Measurements from ENCODE around the gene PDZD7.
"Not testable (repeated sequence)": the region's sequence is repeated elsewhere in the genome, so short reads cannot be mapped to it uniquely, and the experiment has no call there.

PDZD7 gene

DNA sequence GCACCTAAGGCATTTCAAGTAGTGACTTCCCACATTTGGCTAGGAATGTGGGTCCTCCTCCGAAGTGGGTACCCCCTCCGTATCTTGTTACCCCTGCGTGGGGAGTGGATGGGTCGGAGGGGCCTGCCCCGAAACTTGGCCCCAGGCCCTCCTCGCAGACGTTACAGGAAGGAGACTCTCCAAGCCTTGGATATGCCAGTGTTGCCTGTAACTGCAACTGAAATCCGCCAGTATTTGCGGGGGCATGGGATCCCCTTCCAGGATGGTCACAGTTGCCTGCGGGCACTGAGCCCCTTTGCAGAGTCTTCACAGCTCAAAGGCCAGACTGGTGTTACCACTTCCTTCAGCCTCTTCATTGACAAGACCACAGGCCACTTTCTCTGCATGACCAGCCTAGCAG, 42.8 kb downstream of the PDZD7 start:
- H3K27ac ChIP-seq, result no peak overlapping the region

DNA sequence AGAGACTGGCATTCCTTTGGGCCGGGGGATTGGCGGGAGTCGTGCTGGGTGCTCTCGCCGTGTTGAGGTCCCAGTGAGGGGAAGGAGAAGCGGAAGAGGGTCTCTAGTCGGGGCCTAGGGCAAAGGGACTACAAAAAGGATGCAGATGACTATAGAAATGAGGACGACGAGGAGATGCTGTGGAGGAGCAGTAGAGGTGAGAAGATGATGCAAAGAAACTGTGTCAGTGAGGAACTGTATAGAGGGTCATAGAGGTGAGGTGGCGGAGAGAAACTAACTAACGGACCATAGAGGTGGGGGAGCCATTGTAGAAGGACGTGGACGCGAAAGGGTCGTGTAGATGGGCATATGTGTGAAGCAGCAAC, 43.3 kb downstream of the PDZD7 start:
- H3K27ac ChIP-seq, result peak overlapping the region; percentile 81
- DNase-seq (ENCODE audit: low read depth, low spot score), result no peak

More for the DNA sequence above, 42.8 kb downstream of the PDZD7 start:
- DNase-seq (ENCODE audit: low read depth, low spot score), result no peak

DNA sequence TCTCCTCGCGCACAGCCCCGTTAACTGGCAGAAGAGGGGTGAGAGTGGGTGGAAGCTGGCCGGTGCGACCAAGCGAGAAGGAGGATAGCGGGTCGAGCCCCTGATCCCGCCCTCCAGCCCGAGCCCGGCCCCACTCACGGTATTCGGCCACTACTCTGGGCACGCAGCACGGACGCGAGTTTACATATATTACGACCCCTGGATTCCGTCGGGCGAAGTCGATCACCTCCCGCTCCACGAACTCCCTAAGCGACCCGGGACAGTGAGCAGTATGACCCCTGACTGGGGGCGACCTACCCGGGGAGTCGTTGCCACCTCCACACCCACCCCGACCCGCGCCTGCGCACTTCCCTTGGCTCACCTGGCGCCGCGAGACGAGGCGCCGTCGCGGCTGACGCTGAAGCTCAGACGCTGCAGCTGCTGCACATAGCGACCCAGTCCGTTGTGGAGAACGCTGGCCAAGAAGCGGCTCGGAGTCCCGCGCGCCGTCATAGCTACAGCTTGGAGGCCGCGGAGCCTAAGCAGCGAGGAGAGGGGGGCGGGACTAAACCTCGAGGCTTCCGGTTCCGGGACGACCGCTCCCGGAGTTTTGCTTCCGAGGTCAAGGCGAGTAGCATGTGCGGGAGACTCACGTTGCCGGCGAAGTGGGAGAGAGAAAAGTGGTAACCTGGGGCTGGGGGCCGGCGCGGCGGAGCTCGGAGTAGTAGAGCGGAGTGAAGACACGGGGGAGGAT, 43.8 kb downstream of the PDZD7 start, which contains the start of the genes MRPL43 and TWNK:
Gene MRPL43 (minus strand): TSS at position 546 of the 733 bp plus-strand sequence. CDS start 54 bp downstream, at position 492.
Gene TWNK (plus strand): TSS at position 592 of the 733 bp plus-strand sequence. CDS start 668 bp downstream, outside the sequence.
- DNase-seq (ENCODE audit: low read depth, low spot score), result no peak
- H3K27ac ChIP-seq, result peak within 1 kb of the TSS; percentile 81

DNA sequence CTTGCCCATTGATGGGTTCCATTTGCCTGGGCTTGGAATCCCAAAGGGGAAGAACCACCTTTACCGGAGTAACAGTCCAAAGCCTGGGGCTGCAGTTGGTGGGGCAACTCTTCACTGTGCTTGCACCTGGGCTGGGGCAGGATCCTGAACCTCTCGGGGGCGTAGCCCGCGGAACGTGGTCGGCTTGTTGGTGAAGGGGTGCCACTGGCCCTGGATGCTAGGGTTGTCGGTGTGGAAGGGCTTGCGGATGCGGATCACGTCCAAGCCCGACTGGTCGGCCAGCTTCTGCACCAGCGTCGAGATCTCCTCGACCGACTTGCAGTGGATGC, 44.3 kb downstream of the PDZD7 start:
- DNase-seq (ENCODE audit: low read depth, low spot score), result no peak
- peak overlapping the region; percentile 81 for H3K27ac ChIP-seq

DNA sequence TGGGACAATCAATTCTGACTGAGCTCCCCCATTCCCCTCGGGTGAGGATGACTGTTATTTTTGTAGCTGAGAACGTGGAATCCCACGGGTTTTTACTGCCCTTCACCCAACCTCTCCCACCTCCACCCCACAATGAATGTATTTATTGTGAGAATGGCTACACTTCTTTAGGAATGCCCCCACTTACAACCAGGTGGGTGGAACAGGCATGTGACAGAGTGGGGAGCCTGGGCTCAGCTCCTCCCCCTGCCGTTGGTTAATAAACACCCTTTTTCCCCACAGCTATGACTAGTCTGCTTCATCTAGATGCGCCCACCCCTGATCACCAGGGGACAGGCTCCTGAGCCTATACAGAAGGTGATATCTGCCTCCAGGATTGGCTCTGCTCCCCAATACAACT, 45.6 kb downstream of the PDZD7 start:
- H3K27ac ChIP-seq, result no peak overlapping the region
- DNase-seq (ENCODE audit: low read depth, low spot score), result no peak

DNA sequence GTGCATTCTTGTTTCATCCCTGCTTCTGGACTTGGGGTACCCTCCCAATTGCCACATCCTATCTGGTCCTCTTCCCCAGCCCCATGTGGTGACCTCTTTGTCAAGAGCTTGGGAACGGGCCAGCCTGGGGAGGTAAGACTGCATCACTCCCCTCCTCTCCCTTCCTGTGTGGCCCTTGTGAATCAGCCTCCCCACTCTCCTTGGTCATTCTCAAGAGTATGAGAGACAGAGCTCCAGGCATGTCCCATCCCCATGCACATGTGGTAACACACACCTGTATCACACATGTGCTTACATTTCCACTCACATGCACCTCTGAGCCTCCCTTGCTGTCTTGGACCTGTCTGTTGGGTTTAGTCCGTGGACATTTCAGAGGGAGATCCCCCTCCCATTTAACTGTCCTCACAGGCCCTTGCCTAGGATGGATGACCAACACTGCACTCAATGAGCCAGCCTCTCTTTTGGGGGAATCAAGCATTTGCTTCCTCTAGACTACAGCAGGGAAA, 46.2 kb downstream of the PDZD7 start:
- H3K27ac ChIP-seq, result no peak overlapping the region
- DNase-seq (ENCODE audit: low read depth, low spot score), result no peak

DNA sequence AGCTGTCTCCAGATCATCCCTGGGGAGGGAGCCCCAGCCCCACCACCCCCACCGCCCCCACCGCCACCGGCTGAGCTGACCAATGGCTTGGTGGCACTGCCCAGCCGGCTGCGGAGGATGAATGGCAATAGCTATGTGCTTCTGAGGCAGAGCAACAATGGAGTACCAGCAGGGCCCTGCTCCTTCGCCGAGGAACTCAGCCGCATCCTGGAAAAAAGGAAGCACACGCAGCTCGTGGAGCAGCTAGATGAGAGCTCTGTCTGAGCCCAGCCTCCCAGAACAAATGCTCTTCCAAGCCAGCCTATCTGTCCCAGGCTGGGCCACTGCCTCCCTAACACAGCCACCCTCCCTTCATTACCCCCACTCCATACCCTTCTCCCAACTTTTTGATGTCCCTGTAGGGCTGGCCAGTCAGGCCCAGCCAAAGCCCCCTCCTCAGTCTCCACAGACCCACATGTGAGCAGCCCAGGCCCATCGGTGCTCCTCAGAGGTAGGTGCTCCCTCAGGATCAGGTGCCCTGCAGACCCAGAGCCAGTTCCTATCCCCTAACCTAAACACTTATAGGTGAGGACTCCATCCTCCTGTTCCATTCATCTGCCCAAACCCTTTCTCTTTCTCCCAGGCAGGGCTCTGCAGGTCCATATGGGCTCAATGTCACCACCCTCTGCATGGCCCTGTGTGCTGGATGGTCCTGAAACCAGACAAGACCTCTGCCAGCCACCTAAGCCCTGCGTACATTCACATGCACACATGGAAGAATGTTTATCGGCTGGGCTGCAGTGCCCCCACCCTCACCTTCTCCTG, 46.9 kb downstream of the PDZD7 start:
- H3K27ac ChIP-seq, result no peak overlapping the region
- no peak for DNase-seq (ENCODE audit: low read depth, low spot score)

DNA sequence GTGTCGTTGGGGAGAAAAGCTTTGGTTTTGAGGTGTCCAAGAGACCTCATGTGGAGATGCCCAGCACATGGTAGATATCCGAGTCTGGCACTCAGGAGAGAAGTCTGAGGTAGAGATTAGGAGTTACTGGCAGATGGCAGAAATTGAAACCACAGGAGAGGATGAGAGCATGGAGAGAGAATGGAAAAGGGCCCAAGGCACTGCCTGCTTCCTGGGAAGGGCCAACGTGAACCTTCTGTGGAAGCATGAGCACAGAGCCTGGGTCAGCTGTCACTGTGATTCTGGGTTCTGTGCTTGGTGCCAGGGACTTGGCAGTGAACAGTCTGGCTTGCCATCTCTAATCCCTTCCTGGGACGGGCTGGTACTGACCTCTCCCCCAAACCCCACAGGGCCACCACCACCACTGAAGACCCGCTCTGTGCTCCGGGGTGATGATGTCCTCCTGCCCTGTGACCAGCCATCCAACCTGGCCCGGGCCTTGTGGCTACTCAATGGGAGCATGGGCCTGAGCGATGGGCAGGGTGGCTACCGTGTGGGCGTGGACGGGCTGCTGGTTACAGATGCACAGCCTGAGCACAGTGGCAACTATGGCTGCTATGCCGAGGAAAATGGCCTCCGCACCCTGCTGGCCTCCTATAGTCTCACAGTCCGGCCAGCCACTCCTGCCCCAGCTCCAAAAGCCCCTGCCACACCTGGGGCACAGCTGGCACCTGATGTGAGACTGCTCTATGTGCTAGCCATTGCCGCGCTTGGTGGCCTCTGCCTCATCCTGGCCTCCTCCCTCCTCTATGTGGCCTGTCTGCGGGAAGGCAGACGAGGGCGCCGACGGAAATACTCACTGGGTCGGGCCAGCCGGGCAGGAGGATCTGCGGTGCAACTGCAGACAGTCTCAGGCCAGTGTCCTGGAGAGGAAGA, 47.8 kb downstream of the PDZD7 start:
- H3K27ac ChIP-seq, result no peak overlapping the region
- no peak for DNase-seq (ENCODE audit: low read depth, low spot score)

DNA sequence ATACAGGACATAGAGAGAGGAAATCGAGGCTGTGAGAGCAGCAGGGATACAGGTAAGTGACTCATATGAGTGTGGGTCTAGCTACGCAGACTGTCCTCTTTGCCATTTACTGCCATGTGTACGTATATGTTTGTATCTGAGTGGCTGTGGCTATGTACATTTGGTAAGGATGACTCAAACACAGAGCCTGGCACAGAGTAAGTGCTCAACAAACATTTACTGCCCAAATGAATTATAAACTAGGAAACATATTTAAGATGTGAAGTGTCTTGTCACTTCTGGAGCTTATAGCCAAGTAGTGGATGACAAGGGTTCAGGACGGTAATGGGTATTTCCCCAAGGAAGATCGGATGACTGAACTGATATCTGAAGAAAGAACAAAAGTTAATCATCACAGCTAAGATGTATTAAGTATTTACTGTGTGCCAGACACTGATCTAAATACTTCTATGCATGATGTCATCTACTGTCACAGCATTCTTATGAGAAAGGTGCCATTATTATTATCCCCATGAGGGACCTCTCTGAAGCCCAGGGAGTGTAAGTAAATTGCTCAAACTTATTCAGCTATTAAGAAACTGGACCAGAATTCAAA, 49.7 kb downstream of the PDZD7 start:
- no peak overlapping the region for H3K27ac ChIP-seq
- no peak for DNase-seq (ENCODE audit: low read depth, low spot score)

DNA sequence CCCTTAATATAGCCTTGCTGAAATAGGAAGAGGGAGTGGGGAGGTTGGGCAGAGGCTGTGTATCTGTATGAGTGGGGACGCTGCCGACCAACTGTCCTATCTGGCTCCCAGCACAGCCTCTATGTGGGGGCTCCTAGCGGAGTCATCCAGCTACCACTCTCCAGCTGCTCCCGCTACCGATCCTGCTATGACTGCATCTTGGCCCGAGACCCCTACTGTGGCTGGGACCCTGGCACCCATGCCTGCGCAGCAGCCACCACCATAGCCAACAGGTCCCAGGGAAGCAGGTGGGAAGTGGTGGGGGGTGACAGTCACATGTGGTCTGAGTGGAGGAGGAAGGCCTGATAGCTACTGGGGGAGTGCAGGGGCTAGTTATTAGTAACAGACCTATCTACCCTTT, 50.2 kb downstream of the PDZD7 start:
- DNase-seq (ENCODE audit: low read depth, low spot score), result no peak
- no peak overlapping the region for H3K27ac ChIP-seq

DNA sequence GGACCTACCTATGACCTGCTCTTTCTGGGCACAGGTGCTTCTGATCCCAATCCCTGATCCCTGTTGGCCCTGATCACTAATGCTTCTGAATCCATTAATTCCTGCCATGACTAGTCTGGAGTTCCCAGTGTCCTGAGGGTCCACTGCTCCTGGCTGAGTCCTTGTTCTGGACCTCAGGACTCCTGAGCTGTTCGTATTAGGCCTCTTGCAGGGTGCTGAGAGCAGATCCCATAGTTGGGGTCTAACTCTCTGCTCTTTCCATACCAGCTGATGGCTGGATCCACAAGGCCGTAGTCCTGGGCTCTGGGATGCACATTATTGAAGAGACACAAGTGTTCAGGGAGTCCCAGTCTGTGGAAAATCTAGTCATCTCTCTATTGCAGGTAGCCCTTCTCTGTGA, 50.6 kb downstream of the PDZD7 start:
- H3K27ac ChIP-seq, result no peak overlapping the region
- no peak for DNase-seq (ENCODE audit: low read depth, low spot score)

DNA sequence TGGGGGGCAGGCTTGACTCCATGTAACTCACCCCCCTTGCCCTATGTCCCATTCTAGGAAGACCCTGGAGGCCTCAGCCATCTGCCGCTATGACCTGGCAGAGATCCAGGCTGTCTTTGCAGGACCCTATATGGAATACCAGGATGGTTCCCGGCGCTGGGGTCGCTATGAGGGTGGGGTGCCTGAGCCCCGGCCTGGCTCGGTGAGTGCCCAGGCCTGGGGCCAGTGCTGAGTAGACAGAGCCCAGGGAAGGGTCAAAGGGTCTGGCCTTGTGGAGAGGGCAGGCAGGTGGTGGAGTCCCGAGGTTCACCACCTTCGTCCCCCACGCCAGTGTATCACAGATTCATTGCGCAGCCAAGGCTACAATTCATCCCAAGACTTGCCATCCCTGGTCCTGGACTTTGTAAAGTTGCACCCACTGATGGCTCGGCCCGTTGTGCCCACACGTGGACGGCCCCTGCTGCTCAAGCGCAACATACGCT, 51.1 kb downstream of the PDZD7 start:
- DNase-seq (ENCODE audit: low read depth, low spot score), result no peak
- no peak overlapping the region for H3K27ac ChIP-seq

DNA sequence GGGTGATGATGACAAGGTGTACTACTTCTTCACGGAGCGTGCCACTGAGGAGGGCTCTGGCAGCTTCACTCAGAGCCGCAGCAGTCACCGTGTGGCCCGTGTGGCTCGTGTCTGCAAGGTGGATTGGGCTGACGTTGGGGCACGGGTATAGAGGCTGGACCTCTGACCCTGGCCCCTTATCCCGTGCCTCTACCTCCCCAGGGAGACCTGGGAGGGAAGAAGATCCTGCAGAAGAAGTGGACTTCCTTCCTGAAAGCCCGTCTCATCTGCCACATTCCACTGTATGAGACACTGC, 52.1 kb downstream of the PDZD7 start:
- DNase-seq (ENCODE audit: low read depth, low spot score), result no peak
- H3K27ac ChIP-seq, result no peak overlapping the region

DNA sequence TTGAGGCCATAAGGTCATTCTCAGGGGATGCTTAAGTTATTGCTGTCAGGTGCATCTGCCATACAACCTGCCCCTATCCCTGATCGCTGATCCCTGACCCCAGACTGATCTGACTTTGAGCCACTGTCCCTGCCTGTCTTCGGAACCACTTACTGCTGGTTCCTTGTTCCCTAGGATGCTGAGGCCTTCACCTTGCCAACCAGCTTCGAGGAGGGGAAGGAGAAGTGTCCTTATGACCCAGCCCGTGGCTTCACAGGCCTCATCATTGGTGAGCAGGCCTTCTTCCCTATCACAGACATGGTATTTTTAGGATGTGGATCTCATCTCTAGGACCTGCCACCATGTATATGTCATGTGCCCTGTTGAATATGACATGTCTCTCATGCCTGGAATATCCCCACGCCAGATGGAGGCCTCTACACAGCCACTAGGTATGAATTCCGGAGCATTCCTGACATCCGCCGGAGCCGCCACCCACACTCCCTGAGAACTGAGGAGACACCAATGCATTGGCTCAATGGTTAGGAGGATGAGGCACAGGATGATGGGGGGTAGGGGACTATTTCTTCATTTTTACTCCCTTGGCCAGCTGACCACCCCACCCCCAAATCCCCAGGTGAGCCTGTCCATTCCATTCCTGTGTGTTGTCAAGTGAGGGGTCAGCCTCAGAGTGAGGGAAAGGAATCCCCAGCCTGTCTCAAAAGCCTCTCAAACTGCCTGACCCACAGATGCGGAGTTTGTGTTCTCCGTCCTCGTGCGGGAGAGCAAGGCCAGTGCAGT, 52.6 kb downstream of the PDZD7 start:
- H3K27ac ChIP-seq, result no peak overlapping the region
- no peak for DNase-seq (ENCODE audit: low read depth, low spot score)

DNA sequence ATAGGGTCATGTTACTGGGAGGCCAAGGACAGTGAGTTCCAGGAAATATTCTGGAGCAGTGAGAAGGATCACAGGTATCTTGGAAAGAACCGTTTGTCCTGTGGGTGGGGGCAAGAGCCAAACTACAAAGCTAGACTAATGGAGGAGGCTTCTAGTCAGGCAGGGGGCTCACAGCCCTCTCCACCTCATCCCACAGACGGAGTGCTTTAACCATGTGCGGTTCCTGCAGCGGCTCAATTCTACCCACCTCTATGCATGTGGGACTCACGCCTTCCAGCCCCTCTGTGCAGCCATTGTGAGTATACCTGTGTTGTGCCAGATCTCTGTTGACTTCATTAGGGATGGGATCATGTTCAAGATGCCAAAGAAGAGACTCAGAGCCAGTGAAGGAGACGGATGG, 53.5 kb downstream of the PDZD7 start:
- no peak overlapping the region for H3K27ac ChIP-seq
- no peak for DNase-seq (ENCODE audit: low read depth, low spot score)

DNA sequence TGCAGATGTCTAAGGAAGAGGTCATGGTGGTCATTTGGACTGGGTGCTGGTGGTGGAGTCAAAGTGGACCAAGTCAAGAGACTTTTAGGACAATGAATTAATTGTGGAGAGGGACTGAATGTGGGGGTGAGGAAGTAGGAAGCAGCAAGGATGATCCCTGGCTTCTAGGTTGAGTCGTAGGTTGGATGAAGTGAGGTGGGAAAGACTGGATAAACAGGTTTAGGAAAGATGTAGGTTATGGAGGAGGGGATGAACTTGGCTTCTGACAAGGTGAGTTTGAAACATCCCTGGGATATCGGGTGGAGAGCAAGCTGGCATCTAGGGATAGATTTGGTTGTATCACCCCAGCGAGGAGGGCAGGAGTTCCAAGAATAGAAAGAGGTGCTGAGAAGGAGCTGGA, 54.0 kb downstream of the PDZD7 start:
- no peak overlapping the region for H3K27ac ChIP-seq
- DNase-seq (ENCODE audit: low read depth, low spot score), result no peak

DNA sequence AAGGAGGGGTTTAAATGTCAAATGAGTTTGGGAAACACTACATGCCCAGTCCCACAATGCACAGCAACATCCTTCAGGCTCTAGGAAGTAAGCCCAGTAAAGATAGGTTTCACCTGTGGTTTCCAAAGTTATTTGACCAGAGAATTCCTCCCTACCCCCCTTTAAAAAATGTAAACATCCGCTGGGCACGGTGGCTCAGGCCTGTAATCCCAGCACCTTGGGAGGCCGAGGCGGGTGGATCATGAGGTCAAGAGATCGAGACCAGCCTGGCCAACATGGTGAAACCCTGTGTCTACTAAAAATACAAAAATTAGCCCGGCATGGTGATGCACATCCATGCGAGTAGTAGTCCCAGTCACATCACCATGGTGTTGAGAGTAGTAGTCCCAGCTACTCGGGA, 55.5 kb downstream of the PDZD7 start:
- H3K27ac ChIP-seq; DNase-seq (ENCODE audit: low read depth, low spot score): not testable (repeated sequence)

DNA sequence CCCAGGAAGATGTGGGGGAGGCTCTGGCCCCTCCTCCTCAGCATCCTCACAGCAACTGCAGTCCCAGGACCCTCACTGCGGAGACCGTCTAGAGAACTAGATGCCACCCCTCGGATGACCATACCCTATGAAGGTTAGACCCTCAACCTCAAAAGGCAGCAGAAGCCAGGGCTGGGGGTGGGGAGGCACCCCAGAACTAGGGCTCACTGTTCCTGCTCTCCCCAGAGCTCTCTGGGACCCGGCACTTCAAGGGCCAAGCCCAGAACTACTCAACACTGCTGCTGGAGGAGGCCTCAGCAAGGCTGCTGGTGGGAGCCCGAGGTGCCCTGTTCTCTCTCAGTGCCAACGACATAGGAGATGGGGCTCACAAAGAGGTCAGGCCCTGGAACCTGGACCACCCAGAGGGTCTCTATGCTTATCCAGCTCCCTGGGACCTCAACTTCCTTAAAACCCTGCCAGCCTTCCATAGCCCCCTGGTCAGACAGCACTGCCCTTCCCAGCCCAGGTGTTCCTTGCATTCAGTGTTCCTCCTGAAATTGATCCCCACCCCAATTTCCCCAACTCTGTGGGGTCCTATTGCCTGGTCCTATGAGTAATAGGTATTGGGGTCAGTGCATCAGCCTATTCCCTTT, 57.9 kb downstream of the PDZD7 start:
- DNase-seq (ENCODE audit: low read depth, low spot score), result no peak
- H3K27ac ChIP-seq, result no peak overlapping the region
